ENCODE measurements around the gene PIAS1. TPM values are rescaled to one million over a fixed set of nuclear protein-coding genes. Genes with fewer than 3 reads are reported as not detected.

Gene PIAS1
- total RNA-seq (ENCODE audit: low replicate concordance) = 2.6 and 6.3 TPM in 2 replicates

DNA sequence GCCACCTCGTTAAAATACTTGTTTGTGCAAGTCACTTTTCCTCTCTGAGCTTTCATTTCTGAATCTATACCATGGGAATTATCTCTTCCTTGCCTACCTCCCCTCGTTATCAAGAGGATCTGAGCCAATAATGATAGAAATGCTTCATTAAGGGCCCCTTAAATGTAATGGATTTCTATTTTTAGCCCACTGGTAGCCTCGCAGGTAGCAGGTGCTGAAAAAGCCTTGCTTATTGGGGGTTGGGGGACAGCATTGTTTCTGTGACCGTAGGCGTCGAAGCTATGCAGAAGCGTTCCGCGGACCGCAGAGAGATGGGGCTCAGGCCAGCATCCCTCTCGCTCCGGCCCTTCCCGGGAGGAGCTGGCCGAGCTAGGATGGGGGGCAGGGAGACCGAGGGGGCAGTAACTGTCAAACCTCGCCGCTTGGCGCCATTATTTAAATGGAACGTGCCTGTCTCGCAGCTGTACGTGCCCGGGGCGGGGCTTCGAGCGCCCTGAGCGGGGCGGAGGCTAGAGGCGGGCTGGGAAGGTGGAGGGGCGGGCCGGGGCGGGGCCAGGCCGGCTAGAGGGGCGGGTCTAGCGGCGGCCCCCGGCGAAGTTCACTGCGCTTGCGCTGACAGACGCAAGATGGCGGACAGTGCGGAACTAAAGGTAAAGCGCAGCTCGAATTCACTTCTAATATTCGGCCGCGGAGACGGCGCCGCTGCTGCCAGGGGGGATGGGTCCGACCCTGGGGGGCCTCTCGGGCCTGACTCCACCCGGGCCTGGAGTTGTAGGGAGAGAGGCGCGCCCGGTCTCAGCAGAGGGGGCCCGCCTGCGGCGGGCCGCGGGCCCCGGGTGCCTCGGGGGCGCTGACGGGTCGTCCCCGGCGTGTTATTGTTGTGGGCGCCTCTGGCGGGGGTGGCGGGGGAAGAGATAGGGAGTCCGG lies at the start of gene PIAS1:
PIAS1 (plus strand) TSS at position 615 of the 927 bp plus-strand sequence; CDS start at position 627, 12 bp downstream.

GRCh38 chr15:68204776-68205557 lies 150.9 kb downstream of the PIAS1 start, which contains the start of gene CALML4:
CALML4 (minus strand) TSS chr15:68205332; CDS start chr15:68205247, 85 bp downstream.

DNA sequence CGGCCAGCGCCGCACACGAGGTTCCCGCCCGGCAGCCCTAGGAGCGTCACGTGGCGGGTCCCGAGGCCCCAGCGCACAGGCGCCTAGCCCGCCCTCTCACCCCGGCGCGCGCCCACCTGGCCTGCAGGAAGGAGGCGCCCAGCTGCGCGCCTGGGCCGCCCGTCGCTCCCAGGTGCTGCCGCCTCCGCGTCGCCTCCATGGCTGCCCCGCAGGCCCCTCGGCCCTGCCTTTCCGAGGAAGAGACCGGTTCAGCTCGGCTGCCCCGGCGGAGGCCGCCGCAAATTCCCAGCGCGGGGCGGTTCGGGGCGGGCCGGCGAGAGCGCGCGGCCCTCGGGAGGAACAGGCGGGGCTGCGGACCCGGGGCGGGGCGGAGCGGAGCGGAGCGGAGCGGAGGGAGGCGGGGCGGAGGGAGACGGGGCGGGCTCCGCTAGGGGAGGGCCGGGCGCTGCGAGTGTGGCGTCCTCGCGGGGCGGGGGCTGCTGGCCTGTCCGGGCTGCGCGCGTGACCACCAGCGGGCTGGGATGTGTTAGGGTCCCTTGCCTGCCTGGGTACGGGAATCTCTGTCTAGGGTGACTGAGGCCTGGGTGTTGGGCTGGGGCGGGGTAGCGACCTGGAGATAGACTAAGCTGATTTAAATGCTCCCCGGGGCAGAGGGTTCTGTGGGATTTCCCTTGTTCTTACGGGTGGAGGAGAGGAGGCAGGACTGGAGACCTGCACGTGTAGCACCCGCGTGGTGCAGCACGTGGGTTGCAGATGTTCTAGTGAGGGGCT lies 175.5 kb downstream of the PIAS1 start, which contains the start of gene CLN6:
CLN6 (minus strand) TSS at position 343 of the 771 bp plus-strand sequence; CDS start at position 199, 144 bp downstream.

Other genes starting within 250 kb of the PIAS1 start
- under 0.01 TPM in 1 of 2 replicates, not detected in the other for gene SKOR1, start 228.8 kb upstream of the PIAS1 start, total RNA-seq (ENCODE audit: low replicate concordance)
- gene RNU6-1, start 214.3 kb upstream of the PIAS1 start, total RNA-seq (ENCODE audit: low replicate concordance) = not detected in 2 replicates
- gene CALML4, start 151.0 kb downstream of the PIAS1 start, total RNA-seq (ENCODE audit: low replicate concordance) = 0.90 and 2.0 TPM in 2 replicates
- 6.8 and 8.9 TPM in 2 replicates for gene CLN6, start 175.4 kb downstream of the PIAS1 start, total RNA-seq (ENCODE audit: low replicate concordance)
- 35.0 and 106 TPM in 2 replicates for gene FEM1B, start 223.4 kb downstream of the PIAS1 start, total RNA-seq (ENCODE audit: low replicate concordance)

Measured in smooth muscle cell of the coronary artery (primary cell).